ENCODE results near the gene ICAM2.

The ICAM2 gene

GRCh38 chr17:63955232-63955631 lies 65.2 kb downstream of the ICAM2 start:
- TF ChIP-seq ZNF274 (IDR thresholded peaks at IDR 0.05; ENCODE audit: low read depth, low read length) = no peak
- H3K4me3 ChIP-seq (ENCODE audit: low read length) = no peak overlapping the region

- no peak overlapping the region; the same call in 1 of the 2 replicates for H3K4me3 ChIP-seq (ENCODE audit: low read length)
- no peak for TF ChIP-seq ZNF274 (IDR thresholded peaks at IDR 0.05; ENCODE audit: low read depth, low read length)
Measured at GRCh38 chr17:63954402-63955063, 65.9 kb downstream of the ICAM2 start.

Measured in GM08714 (cell line).